GM18502 (cell line): ENCODE measurements around the gene CELF4.

ENCODE experiments used
- ATAC-seq: cut with Tn5 transposase; IDR thresholded peaks from one replicate; pipeline ENCODE4 v1.9.1; 2021; ENCODE audit warnings: mild to moderate bottlenecking; ENCODE audit not compliant: unreplicated experiment, poor library complexity

The CELF4 gene

DNA sequence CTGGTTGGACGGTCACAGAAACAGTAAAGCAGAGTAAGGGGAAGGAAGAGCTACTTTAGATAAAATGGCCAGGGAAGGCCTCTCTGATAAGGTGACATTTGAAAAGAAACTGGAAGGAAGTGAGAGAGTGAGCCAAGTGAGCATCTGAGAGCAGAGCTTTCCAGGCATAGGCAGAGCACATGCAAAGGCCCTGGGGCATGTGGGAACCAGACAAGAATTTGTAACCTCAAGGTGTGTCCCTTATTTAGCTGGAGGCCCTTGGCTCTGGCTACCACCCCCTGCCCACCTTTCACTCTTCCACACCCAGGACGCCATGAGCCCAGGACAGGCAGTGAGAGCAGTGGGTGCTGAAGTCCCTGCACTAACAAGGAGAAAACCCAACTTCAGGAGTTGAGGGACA is 116.0 kb downstream of the CELF4 start:
- ATAC-seq, result no peak

- no peak for ATAC-seq
These were observed 116.7 kb downstream of the CELF4 start for GRCh38 chr18:37448946-37449345.

DNA sequence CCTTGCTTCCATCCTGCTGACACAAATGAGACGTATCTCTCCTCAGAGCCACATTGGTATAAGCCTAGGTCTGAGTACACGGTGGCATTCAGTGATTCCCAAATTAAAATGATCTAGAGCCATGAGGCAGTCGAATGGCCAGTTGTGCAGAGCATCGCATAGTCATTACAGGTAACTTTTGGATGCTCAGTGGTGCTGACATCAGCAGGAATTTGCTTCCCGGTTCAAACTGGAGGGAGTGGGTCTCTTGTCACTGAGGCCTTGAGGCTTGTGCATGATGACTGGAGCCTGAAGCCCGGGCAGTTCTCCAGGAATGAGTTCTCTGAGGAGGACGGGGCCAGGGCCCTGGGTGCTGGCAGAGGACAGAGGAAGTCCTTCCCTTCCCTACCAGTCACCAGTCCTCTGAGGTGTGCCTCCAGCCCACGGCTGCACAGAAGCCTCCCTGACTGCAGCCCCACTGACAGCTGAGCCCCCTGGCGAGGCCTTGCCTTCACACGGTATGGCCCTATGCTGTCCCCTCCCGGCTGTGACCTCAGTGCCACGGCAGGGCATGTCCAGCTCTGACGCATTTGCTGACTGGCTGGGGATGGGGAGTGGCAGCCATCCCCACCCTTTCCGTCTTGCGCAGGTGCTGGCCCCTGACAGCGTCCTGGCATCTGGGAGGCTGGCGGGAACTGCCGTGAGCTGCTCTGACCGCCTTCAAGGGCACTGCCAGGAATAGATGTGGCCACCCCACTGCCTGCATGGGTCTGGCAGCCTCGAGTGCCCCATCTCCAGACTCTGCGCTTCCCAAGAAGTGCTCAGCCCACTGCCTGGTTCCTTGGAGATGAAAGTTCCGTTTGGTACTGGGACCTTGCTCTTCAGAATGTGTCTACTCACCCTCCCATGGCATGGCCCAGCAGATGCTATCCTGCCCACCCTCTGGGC is 117.4 kb downstream of the CELF4 start:
- no peak for ATAC-seq

DNA sequence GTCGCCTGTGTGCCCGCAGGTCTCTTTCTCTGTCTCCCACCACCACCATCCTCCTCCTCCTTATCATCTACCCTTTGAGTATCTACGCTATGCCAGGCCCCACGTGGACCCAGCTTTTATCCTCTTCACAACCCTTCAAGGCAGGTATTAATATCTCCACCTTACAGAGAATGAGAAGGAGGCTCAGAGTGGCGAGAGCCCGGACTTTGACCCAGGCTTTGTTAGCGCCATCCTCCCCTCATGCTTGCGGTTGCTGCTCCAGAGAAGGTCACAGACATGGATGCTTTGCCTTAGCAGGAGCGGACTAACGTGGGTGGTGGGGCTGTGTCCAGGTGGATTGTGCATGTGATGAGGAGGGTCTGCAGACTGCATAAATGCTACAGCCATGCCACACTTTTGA is 119.8 kb downstream of the CELF4 start:
- ATAC-seq, result no peak

DNA sequence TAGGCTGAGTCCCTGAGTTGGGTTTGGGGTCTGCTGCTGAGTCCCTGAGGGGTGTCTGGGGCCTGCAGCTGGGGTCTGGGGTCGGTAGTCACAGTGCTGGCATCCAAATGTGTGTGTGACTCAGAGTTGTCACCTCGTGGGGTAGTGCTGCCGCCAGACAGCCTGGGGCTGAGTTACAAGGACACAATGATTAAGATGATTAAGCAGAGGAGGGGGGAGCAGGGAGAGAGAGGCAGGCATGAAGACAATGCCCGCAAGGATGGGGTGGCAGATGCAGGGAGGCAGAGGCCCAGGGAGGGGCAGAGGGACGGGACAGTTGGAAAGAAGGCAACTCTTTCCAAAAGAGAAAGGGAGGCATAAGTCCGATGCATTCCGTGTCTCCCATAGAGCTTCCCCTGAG is 120.2 kb downstream of the CELF4 start:
- ATAC-seq, result no peak

DNA sequence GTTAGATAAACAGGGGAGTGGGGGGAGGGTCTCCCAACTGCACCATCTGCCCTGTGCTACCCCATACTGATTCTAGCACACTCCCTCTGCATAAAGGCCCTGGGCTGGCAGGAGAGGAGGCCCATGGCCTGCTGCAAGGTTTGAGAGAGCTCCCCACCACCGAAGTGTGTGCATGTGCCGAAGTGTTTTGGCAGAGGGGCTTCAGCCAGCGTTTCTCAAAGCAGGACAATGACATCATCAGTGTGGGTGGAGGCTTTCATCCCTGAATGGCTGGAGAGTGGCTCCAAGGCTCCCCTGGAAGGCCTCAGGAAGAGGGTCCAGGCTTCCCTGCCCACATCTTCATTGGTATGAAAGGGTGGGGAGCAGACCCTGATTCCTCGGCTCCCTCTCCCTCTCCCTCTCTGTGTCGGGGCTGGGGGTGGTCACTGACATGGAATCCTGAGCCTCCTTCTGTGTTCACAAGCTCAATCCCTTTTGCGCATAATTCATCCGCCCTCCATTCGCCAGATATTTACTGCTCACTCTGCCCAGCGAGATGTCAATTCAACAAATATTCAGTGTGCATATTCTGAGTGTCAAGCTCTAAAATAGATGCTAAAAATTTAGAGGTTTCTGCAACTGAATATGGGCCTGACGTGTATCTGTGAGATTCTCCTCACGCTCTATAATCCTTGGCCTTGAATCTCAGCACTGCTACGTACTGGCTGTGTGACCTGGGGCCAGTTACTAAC is 122.1 kb downstream of the CELF4 start:
- ATAC-seq, result no peak

DNA sequence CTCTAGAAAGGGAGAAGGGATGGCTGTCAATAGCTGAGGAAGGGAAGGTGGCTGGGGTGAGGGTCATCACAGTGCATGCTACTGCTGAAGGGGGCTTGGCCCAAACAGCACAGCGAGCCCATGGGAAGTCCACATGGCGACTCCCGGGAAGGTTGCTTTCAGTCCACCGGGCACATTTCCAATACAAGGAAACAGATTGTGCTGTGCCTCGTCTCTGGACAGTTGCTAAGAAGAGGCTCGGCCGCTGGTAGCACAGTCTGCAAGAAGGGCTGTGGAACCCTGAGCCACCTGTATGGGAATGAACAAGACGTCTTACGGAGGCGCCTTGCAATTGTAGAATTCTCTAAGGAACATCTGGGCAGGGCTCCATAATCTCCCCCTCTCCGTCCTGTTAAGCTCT is 123.1 kb downstream of the CELF4 start:
- ATAC-seq, result no peak

- ATAC-seq, result no peak
These were observed 123.8 kb downstream of the CELF4 start for GRCh38 chr18:37441821-37442220.

DNA sequence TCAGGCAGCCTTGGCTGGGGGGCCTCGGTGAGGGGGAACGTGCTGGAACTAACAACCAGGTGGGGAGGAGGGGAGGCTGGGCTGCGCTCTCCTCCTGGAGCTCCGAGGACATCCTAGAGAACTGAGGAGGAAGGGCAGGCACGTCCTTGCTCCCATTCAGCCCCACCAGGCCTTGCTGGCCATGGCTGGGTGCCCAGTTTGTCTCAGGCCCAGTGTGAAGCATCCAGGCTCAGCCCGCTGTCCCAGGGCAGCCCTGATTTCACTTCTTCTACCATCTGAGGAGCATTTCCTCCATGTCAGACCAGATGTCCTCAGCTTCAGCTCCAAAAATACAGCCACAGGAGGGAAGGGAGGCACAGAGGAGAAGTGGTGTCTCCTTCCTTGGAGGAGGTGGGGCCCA is 125.4 kb downstream of the CELF4 start:
- no peak for ATAC-seq

DNA sequence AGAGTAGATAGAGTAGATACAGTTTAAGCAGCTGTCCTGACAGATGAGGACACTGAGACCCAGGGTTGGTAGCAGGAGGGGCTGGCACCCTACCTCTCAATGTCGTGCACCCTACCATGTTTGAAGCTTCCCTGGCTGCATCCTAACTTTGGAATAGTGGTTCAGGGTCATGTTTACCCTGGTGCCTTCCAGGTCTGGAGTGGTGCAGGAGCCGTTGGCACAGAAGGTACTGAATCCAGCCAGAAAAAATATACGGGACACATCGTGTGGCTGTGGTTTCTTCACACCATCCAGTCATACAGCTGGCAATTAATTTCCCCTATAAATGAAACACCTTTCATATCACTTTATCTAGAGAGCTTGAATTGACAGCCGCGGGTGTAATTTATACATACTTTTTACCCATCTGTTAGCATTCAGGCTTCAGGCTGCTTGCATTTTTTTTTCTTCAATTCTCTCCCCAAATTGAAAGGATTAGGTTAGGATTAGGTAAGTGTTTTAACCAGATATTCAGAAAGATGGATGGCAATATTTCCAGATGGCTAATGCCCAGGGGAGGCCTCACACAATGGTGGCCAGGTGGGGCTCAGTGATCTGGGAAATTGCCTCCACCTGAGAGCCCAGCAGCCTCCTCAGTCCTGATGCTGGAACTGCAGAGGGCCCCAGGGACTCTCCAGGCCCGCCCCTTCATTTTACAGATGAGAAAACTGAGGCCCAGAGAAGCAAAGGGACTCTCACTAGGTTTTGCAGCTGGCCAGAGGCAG is 127.0 kb downstream of the CELF4 start:
- ATAC-seq, result no peak

GRCh38 chr18:37435996-37436395 is 129.6 kb downstream of the CELF4 start:
- no peak for ATAC-seq

- ATAC-seq, result no peak
These were observed 130.3 kb downstream of the CELF4 start for GRCh38 chr18:37435150-37435867.

GRCh38 chr18:37434161-37434860 is 131.3 kb downstream of the CELF4 start:
- ATAC-seq, result no peak

GRCh38 chr18:37432436-37433195 is 133.0 kb downstream of the CELF4 start:
- no peak for ATAC-seq

DNA sequence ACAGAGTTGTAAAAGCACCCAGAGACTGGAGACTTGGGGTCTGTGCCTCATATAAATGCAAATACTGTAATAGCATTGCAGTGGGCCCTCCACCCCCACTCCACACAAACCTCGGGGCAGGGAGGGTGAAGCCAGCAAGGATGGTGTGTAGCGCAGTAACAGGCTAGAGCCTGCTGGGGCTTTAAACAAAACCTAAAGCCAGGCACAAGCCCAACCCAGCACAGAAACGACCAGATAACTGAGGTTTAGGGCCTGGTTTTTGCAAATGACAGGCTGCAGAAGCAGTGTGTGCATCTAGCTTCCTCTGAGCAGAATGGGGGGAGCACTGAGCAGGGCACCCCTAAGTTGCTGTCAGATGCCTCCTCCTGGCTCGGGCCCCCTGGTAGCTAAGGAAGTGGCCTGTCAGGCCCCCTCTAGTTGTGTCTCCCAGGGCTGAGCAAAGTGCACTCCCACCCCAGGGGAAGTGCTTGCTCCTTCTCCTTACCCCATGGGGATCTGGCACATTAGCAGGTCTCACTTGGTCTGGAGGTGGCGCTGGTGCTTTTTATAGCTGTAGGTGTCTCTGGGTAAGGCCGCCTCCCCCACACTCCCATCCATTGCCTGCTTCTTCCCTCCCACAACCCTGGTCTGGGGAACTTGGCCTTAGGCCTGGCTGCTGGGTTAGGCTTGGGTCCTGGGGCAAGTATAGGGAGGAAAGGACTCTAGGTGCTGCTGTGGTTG is 135.1 kb downstream of the CELF4 start:
- no peak for ATAC-seq

GRCh38 chr18:37429791-37430190 is 135.8 kb downstream of the CELF4 start:
- ATAC-seq, result no peak

DNA sequence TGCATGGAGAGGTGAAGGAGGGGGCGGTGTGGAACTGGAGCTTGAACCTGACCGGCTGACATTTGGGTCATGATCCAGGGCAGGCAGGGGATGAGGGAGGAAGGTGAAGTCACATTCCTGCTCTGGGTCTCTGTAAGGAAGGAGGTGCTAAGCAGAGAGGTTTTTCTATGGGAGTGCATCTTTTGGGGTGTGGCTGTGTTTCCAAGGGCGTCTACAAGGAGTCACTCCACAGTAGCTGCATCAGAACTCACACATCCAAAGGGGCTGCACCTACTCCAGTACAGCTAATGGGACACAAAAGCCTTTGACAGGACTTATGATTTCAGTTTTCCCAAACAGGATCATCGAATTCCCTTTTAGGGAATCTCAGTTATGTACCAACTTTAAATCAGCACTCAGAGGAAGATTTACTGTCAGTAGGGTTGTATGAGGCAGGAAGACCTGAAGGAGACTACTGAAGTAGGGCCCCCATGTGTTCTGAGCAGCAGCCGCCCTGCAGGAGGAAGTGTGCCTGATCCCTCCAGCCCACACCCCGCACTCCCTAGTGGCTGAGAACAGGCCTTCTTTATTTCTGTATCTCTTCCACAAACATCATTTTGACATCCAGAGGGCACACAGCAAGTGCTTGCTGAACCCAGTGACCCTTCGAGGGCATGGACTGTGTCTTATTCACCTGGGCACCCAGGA is 137.2 kb downstream of the CELF4 start:
- ATAC-seq, result no peak

- ATAC-seq, result no peak
These were observed 139.0 kb downstream of the CELF4 start for GRCh38 chr18:37426586-37426985.
